ENCODE results near the gene CST11.

Gene CST11

GRCh38 chr20:23415555-23415954 lies 37.1 kb downstream of the CST11 start:
- no peak for DNase-seq (ENCODE audit: low read depth)
- H3K4me3 ChIP-seq (ENCODE audit: low read depth, low read length): no peak overlapping the region
- TF ChIP-seq CTCF (IDR thresholded peaks at IDR 0.05; ENCODE audit: control insufficient read depth, extremely low read depth, insufficient read depth): no peak

- H3K4me3 ChIP-seq (ENCODE audit: low read depth, low read length): no peak overlapping the region
- no peak for TF ChIP-seq CTCF (IDR thresholded peaks at IDR 0.05; ENCODE audit: control insufficient read depth, extremely low read depth, insufficient read depth)
- DNase-seq (ENCODE audit: low read depth): no peak
These were observed 38.0 kb downstream of the CST11 start for GRCh38 chr20:23414526-23415188.

GRCh38 chr20:23413862-23414422 lies 38.7 kb downstream of the CST11 start:
- no peak overlapping the region for H3K4me3 ChIP-seq (ENCODE audit: low read depth, low read length)
- no peak for DNase-seq (ENCODE audit: low read depth)
- no peak for TF ChIP-seq CTCF (IDR thresholded peaks at IDR 0.05; ENCODE audit: control insufficient read depth, extremely low read depth, insufficient read depth)

GRCh38 chr20:23412026-23412425 lies 40.6 kb downstream of the CST11 start:
- TF ChIP-seq CTCF (IDR thresholded peaks at IDR 0.05; ENCODE audit: control insufficient read depth, extremely low read depth, insufficient read depth): no peak
- no peak overlapping the region for H3K4me3 ChIP-seq (ENCODE audit: low read depth, low read length)
- no peak for DNase-seq (ENCODE audit: low read depth)

GRCh38 chr20:23410916-23411695 lies 41.6 kb downstream of the CST11 start:
- DNase-seq (ENCODE audit: low read depth): no peak
- TF ChIP-seq CTCF (IDR thresholded peaks at IDR 0.05; ENCODE audit: control insufficient read depth, extremely low read depth, insufficient read depth): no peak
- H3K4me3 ChIP-seq (ENCODE audit: low read depth, low read length): no peak overlapping the region

GRCh38 chr20:23409800-23410199 lies 42.9 kb downstream of the CST11 start:
- TF ChIP-seq CTCF (IDR thresholded peaks at IDR 0.05; ENCODE audit: control insufficient read depth, extremely low read depth, insufficient read depth): no peak
- DNase-seq (ENCODE audit: low read depth): no peak
- H3K4me3 ChIP-seq (ENCODE audit: low read depth, low read length): no peak overlapping the region

Measured in LNCaP clone FGC (cell line).